ENCODE results near the gene ARG2. TPM values are rescaled to one million over a fixed set of nuclear protein-coding genes. Genes with fewer than 3 reads are reported as not detected.

The ARG2 gene
- total and polyA plus RNA-seq, 4 donors: 0.08 to 3.1 (median 0.59) TPM

DNA sequence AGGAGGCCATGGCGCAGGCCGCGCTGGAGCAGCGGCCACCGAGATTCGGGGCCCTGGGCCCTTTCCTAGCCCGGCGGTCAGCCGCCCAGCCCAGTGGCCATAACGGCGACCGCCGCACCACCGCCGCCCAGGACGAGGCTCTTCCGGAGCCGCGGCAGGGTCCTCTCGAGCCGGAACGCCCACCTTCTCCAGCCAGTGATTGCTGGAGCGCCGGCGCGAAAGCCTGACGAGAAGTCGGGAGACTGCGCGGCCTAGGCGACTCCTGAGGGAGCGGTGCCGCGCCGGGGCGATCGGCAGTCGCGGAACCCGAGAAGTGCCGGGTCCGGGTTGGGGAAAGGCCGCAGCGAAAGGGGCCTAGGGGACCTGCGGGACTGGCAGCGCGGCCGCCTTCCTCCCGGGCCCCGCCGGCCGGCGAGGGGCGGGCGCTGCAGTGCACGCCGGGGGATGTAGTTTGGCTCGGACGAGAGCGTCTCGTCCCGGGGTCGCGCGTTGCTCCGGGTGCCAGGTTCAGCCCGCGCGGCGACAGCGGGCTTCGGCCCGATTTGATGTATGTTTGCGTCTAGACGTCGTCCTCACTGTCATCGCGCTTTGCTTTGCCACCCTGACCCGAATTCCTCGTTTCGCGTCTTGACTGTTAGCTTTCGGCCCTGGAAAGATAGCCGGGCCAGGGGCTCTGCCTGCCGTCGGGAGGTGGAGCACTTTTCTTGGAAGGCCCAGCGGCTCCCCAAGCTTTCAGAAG lies 54.9 kb downstream of the ARG2 start, which contains the start of gene VTI1B:
Gene VTI1B (minus strand): TSS at position 153 of the 739 bp plus-strand sequence. CDS start 143 bp downstream, at position 10.
- Histone ChIP-seq H3K36me3 (ENCODE audit: control insufficient read depth in 4 of 4, insufficient read depth in 3 of 4, low read depth in 1 of 4, low read length in 3 of 4) (peaks cover 0 to 9% (median under 1%) of the 10 kb centered on the region in 4 donors), H3K9me3 (ENCODE audit: control insufficient read depth in 4 of 4, low read length in 3 of 4) (no peaks in the 10 kb centered on the region), H3K27ac (ENCODE audit: low read depth in 1 of 2, low read length in 2 of 2) (peak within 1 kb of the TSS; percentile 88 to 99), H3K27me3 (ENCODE audit: control insufficient read depth in 4 of 4, insufficient read depth in 4 of 4, low read length in 3 of 4) (no peaks in the 10 kb centered on the region), H3K4me1 (ENCODE audit: control insufficient read depth in 4 of 4, insufficient read depth in 4 of 4, low read length in 3 of 4) (peaks cover 4 to 22% (median 17%) of the 10 kb centered on the region in 4 donors), H3K4me3 (ENCODE audit: low read depth in 1 of 3, low read length in 3 of 3) (peak within 1 kb of the TSS; percentile 85 to 91 (median 87)), H3K9ac (ENCODE audit: low read depth in 1 of 2, low read length in 2 of 2) (peak within 1 kb of the TSS; percentile 84 to 89)
- peak; percentile 87 for DNase-seq (ENCODE audit: low spot score)
- WGBS: under 1% methylated on average over 87 of the region's 87 CpGs
- TF ChIP-seq RAD21 (IDR thresholded peaks at IDR 0.05) (no peak), ZBTB33 (IDR thresholded peaks at IDR 0.05) (no peak), JUND (IDR thresholded peaks at IDR 0.05) (no peak), SP1 (IDR thresholded peaks at IDR 0.05) (no peak), TAF1 (conservative IDR thresholded peaks at IDR 0.05) (no peak), YY1 (IDR thresholded peaks at IDR 0.05) (peak; percentile 10), GABPA (IDR thresholded peaks at IDR 0.05 in 1 of 2, conservative IDR thresholded peaks at IDR 0.05 in 1 of 2) (peak in 1 of 2 donors; percentile 12), ATF3 (IDR thresholded peaks at IDR 0.05) (no peak), CTCF (IDR thresholded peaks at IDR 0.05; ENCODE audit: low read depth, low read length, missing input control) (peak; percentile 1)
- TF ChIP-seq, protein P1, sequence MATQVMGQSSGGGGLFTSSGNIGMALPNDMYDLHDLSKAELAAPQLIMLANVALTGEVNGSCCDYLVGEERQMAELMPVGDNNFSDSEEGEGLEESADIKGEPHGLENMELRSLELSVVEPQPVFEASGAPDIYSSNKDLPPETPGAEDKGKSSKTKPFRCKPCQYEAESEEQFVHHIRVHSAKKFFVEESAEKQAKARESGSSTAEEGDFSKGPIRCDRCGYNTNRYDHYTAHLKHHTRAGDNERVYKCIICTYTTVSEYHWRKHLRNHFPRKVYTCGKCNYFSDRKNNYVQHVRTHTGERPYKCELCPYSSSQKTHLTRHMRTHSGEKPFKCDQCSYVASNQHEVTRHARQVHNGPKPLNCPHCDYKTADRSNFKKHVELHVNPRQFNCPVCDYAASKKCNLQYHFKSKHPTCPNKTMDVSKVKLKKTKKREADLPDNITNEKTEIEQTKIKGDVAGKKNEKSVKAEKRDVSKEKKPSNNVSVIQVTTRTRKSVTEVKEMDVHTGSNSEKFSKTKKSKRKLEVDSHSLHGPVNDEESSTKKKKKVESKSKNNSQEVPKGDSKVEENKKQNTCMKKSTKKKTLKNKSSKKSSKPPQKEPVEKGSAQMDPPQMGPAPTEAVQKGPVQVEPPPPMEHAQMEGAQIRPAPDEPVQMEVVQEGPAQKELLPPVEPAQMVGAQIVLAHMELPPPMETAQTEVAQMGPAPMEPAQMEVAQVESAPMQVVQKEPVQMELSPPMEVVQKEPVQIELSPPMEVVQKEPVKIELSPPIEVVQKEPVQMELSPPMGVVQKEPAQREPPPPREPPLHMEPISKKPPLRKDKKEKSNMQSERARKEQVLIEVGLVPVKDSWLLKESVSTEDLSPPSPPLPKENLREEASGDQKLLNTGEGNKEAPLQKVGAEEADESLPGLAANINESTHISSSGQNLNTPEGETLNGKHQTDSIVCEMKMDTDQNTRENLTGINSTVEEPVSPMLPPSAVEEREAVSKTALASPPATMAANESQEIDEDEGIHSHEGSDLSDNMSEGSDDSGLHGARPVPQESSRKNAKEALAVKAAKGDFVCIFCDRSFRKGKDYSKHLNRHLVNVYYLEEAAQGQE (IDR thresholded peaks at IDR 0.05): peak; percentile 9

DNA sequence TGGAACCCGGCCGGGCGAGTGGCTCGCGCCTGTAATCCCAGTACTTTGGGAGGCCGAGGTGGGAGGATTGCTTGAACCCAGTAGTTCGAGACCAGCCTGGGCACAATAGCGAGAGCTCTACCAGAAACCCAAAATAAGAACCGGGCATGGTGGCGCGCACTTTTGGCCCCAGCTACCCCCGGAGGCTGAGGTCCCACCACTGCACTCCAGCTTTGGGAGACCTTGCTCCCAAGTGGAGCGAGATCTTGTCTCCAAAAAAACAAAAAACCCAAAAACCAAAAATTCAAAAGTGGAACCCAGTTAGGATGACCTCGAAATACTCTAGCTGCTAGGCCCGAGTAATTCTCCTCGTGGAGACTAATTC lies 55.5 kb downstream of the ARG2 start:
- peaks cover 0 to 9% (median under 1%) of the 10 kb centered on the region in 4 donors for H3K36me3 ChIP-seq (ENCODE audit: control insufficient read depth in 4 of 4, insufficient read depth in 3 of 4, low read depth in 1 of 4, low read length in 3 of 4)
- 34% methylated on average over 16 of the region's 16 CpGs for WGBS
- TF ChIP-seq ATF3 (IDR thresholded peaks at IDR 0.05): no peak
- no peak for TF ChIP-seq EGR1 (IDR thresholded peaks at IDR 0.05; ENCODE audit: low read depth in 2 of 2)
- peak overlapping the region; percentile 73 to 84 for H3K9ac ChIP-seq (ENCODE audit: low read depth in 1 of 2, low read length in 2 of 2)
- H3K4me1 ChIP-seq (ENCODE audit: control insufficient read depth in 4 of 4, insufficient read depth in 4 of 4, low read length in 3 of 4): peaks cover 4 to 22% (median 17%) of the 10 kb centered on the region in 4 donors
- no peak for DNase-seq (ENCODE audit: low spot score)
- peak overlapping the region; percentile 88 to 99 for H3K27ac ChIP-seq (ENCODE audit: low read depth in 1 of 2, low read length in 2 of 2)
- no peaks in the 10 kb centered on the region for H3K9me3 ChIP-seq (ENCODE audit: control insufficient read depth in 4 of 4, low read length in 3 of 4)
- peak overlapping the region; percentile 85 to 91 (median 87) for H3K4me3 ChIP-seq (ENCODE audit: low read depth in 1 of 3, low read length in 3 of 3)
- no peaks in the 10 kb centered on the region for H3K27me3 ChIP-seq (ENCODE audit: control insufficient read depth in 4 of 4, insufficient read depth in 4 of 4, low read length in 3 of 4)

All from liver (tissue), 9 donors.